Renal pelvis (tissue), 12 donors: ENCODE results near the gene ABAT. TPM values are rescaled to one million over a fixed set of nuclear protein-coding genes. Genes with fewer than 3 reads are reported as not detected.

ENCODE experiments used
- DNase-seq: peaks from one replicate; pipeline ENCODE4 v3.0.0-alpha.2; 2013
- long read RNA-seq, 16 experiments: transcript quantifications; one replicate each; lab custom pipeline, GENCODE V29; 2026
- polyA plus RNA-seq, 3 donors: library from polyadenylated mRNA; unstranded; fragments of 120-200 nt; gene quantifications; one replicate each; pipeline ENCODE4 v1.2.1, GENCODE V29; 2013; ENCODE audit not compliant: insufficient read length in 3 of 3

Gene ABAT
- polyA plus RNA-seq = 10 to 100 TPM; 61.1 to 79.8 (median 66.7) TPM
- long read RNA-seq, donor 1, full-length matches to known transcripts = 10 of 10 reads
- long read RNA-seq, donor 1, partial matches to known transcripts = 0 of 10 reads
- long read RNA-seq, donor 1, other reads (novel, unspliced or antisense) = 0 of 10 reads
- long read RNA-seq, donor 2, full-length matches to known transcripts = 6 of 12 reads
- long read RNA-seq, donor 2, partial matches to known transcripts = 6 of 12 reads
- long read RNA-seq, donor 2, other reads (novel, unspliced or antisense) = 0 of 12 reads
- long read RNA-seq, donor 3, full-length matches to known transcripts = 10 of 10 reads
- long read RNA-seq, donor 3, partial matches to known transcripts = 0 of 10 reads
- long read RNA-seq, donor 3, other reads (novel, unspliced or antisense) = 0 of 10 reads
- long read RNA-seq, donor 4, full-length matches to known transcripts = 6 of 6 reads
- long read RNA-seq, donor 4, partial matches to known transcripts = 0 of 6 reads
- long read RNA-seq, donor 4, other reads (novel, unspliced or antisense) = 0 of 6 reads
- long read RNA-seq, donor 5, full-length matches to known transcripts = 2 of 2 reads
- long read RNA-seq, donor 5, partial matches to known transcripts = 0 of 2 reads
- long read RNA-seq, donor 5, other reads (novel, unspliced or antisense) = 0 of 2 reads
- long read RNA-seq, donor 6, full-length matches to known transcripts = 12 of 19 reads
- long read RNA-seq, donor 6, partial matches to known transcripts = 7 of 19 reads
- long read RNA-seq, donor 6, other reads (novel, unspliced or antisense) = 0 of 19 reads
- long read RNA-seq, donor 7, full-length matches to known transcripts = 10 of 10 reads
- long read RNA-seq, donor 7, partial matches to known transcripts = 0 of 10 reads
- long read RNA-seq, donor 7, other reads (novel, unspliced or antisense) = 0 of 10 reads
- long read RNA-seq, donor 8, partial matches to known transcripts = 0 of 1 reads
- long read RNA-seq, donor 8, other reads (novel, unspliced or antisense) = 0 of 1 reads
- long read RNA-seq, donor 9, full-length matches to known transcripts = 13 of 198 reads
- long read RNA-seq, donor 9, partial matches to known transcripts = 185 of 198 reads
- long read RNA-seq, donor 9, other reads (novel, unspliced or antisense) = 0 of 198 reads
- long read RNA-seq, donor 10, full-length matches to known transcripts = 11 of 23 reads
- long read RNA-seq, donor 10, partial matches to known transcripts = 12 of 23 reads
- long read RNA-seq, donor 10, other reads (novel, unspliced or antisense) = 0 of 23 reads
- long read RNA-seq, donor 11, full-length matches to known transcripts = 8 of 69 reads
- long read RNA-seq, donor 11, partial matches to known transcripts = 61 of 69 reads
- long read RNA-seq, donor 11, other reads (novel, unspliced or antisense) = 0 of 69 reads
- long read RNA-seq, donor 12, full-length matches to known transcripts = 17 of 17 reads
- long read RNA-seq, donor 12, partial matches to known transcripts = 0 of 17 reads
- long read RNA-seq, donor 12, other reads (novel, unspliced or antisense) = 0 of 17 reads
- long read RNA-seq, donor 13, full-length matches to known transcripts = 2 of 51 reads
- long read RNA-seq, donor 13, partial matches to known transcripts = 49 of 51 reads
- long read RNA-seq, donor 13, other reads (novel, unspliced or antisense) = 0 of 51 reads
- long read RNA-seq, donor 14 = 0 reads
- long read RNA-seq, donor 15 = 0 reads
- long read RNA-seq, donor 16, full-length matches to known transcripts = 9 of 9 reads
- long read RNA-seq, donor 16, partial matches to known transcripts = 0 of 9 reads
- long read RNA-seq, donor 16, other reads (novel, unspliced or antisense) = 0 of 9 reads

GRCh38 chr16:8674413-8675022 is at the start of gene ABAT:
Gene ABAT (plus strand): TSS chr16:8674617. CDS start chr16:8735740, 61,123 bp downstream.
- DNase-seq = peak; percentile 89

DNA sequence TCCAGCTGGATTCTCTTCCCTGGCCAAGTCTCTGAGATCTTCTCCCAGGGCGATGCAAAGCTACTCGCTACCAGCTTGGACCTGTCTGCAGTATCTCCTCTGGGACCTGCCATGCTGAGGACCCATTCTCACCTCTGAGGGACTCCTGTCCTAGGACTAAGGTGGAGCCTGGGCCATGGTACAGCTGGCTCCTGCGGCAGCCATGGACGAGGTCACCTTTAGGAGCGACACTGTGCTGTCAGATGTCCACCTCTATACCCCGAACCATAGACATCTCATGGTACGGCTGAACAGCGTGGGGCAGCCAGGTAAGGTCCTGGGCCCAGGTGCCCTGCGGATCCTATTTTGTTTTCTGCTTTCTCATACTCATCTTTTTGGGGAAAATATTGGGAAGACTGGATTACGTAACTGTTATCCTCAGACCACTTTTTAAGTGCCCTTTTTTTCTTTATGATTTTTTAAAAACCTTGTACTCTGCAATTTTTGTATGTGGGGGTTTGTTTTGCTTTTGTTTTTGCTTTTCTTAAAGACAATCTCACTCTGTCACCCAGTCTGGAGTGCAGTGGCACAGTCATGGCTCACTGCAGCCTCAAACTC is 48.8 kb upstream of the ABAT start:
- DNase-seq = no peak

DNA sequence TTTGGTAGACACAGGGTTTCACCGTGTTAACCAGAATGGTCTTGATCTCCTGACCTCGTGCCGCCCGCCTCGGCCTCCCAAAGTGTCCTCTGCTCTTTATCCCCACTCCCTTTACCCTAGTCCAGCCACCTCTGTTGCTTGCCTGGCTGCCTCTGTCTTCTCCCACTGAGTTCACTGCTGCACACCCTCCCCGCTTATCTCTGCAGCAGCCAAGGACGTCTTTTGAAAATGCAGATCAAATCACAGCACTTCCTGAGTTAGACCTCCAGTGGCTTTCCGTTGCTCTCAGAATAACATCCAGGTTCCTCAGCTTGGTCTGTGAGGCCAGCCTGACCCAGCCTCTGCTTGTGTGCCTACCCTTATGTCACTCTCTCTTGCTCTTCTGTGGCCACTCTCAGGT is 47.5 kb upstream of the ABAT start:
- DNase-seq = no peak

DNA sequence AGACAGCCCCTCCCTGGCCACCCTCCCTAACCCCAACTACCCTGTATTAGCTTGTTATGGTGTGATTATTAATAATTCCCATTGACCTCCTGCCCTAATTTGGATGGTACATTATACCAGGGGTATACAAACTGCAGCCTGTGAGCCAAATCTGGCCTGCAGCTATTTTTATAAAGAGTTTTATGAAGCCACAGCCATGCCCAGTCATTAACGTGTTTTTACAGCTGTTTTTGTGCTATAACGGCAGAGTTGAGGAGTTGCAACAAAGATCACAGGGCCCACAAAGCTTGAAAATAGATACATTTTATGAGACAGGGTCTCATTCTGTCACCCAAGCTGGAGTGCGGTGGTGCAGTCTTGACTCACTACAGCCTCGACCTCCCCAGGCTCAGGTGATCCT is 47.0 kb upstream of the ABAT start:
- DNase-seq = no peak

GRCh38 chr16:8628981-8629725 is 45.3 kb upstream of the ABAT start:
- no peak for DNase-seq

GRCh38 chr16:8630255-8630953 is 44.0 kb upstream of the ABAT start:
- DNase-seq = no peak

DNA sequence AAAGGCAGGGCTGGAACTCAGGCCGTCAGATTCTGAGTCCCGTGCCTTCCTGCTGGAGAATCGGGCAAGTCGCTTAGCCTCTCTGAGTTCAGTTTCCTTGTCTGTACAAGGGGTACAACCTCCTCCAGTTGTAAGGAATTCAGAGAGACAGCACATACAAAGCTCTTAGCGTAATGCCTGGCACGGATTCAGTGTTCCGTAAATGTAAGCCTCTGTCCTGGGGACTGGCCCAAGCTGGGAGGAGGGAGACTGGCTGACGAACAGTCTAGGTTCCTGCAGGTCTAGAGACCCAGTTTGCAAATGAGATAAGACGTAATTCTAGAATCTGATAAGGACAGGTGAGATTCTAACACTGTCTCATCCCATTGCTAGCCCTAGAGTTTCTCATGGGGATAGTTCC is 43.0 kb upstream of the ABAT start:
- no peak for DNase-seq

- no peak for DNase-seq
Observed at GRCh38 chr16:8631818-8632465, 42.5 kb upstream of the ABAT start.

DNA sequence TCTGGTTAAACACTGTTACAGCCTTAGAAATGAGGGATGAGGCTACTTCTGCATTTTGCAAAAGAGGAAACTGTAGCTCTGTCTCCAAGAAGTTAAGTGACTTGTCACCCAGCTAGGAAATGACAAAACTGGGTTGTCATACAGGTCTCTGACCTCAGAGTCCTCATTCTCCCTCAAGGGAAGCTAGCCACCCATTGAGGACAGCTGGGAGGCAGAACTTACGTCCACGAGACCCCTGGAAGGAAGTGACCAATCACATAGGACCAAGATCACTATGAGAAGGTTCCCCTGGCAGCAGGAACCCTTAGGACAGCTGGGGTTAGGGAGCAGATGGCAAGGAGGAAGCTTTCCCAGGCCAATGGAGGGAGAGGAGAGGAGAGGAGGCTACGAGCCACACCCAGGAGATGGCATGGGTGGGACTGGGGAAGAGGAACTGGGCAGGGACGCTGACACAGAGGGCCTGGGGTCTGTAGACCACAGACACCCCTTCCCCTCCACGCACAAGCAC is 41.7 kb upstream of the ABAT start:
- no peak for DNase-seq

DNA sequence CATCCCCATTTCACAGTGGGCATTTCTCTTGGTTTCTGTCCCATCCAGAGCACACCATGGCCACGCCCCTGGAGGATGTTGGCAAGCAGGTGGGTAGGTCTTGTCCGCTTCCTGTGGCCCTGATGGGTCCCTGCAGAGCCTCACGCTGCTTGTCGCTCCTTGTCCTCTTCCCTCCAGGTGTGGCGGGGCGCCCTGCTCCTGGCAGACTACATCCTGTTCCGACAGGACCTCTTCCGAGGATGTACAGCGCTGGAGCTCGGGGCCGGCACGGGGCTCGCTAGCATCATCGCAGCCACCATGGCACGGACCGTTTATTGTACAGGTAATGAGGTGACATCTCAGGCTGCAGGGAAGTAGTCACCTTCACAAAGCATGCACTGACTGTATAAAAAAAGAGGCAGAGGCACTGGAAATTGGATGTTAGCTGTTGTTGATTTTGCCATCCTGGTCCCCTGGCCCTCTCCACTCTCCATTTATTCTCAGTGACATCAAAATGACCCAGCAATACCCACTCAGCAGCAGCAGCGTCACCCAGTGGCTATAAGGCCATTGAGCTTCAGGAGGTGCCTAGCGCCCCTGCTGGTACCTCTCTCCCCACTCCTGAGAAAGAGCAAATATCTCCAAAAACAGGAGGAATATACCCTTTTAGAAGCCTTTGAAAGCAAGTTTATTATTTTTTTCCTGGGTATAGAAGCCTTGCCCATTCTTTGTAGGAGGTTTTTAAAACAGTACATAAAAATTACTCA is 39.3 kb upstream of the ABAT start:
- DNase-seq = no peak

DNA sequence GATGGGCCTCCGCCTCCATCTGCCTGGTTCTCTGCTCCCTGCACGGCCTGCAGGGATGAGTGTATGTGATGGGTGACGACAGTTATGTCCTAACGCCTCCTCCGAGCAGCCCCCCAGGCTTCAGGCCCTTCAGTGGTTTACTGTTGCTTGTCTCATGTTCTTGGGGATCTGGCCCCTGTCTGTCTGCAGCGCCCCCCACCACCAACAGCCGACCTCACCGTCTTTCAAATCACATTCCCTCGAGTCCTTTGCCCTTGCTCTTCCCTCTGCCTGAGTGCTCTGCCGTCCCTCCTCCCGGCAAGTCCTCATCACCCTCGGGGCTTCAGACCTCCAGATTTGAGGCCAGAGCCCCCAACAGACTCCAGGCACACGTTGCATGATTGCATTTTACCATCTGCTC is 34.7 kb upstream of the ABAT start:
- DNase-seq = no peak

DNA sequence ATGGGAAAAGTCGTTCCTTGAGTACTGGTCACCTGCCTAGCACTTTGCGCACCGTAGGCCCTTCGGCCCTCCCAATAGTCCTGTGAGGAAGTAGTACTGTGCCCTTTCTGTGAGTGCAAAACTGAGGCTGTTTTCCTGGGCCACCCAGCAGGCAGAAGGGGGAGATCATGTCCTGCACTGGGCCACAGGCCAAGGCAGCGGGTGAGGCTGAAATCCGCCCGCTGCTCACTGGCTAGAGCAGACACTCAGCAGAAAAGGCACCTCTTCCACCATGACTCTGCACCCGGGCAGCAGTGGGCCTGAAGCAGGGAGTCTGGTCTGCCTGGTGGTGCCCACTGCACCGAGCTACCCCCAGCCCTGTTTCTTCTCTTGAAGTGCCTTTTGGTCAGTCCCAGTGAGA is 32.7 kb upstream of the ABAT start:
- no peak for DNase-seq

GRCh38 chr16:8642146-8642545 is 32.3 kb upstream of the ABAT start:
- DNase-seq = no peak

DNA sequence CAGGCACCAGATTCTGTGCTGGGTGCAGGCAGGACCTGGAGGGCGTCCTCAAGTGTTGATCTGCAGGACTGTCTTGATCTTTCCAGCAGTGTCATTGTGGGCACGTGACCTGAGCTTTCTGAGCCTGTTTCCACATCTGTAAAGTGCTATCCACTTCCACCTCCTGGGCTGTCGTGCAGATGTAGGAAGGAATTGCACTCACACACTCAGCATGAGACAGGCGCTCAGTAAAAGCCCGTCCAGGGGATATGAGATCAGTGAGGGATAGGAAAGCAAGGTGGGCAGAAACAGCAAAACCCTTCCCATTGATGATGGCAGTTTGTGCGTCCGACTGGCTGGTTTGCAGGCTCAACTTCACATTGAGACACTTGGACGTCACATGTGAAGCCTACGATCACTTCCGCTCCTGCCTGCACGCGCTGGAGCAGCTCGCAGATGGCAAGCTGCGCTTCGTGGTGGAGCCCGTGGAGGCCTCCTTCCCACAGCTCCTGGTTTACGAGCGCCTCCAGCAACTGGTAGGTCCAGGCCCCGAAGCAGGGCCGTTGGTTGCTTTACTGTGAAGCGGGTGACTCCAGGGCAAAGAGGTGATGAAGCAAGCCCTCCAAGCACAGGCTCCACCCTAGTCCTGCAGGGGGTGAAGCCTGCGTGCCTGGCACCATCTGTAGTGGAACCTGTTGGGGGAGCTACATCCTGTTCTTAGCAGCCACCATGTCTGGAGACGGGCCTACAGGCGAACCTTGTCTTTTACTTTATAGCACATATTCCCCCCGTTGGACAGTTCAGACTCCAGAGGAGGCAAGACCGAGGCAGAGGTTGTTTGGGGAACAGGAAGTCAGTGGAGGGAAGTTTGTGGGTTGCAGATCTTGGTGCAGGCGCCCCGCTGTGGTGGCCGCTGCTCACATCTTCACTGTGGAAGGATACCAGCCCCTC is 29.9 kb upstream of the ABAT start:
- no peak for DNase-seq

GRCh38 chr16:8645141-8645521 is 29.3 kb upstream of the ABAT start:
- DNase-seq = no peak

GRCh38 chr16:8645831-8646230 is 28.6 kb upstream of the ABAT start:
- no peak for DNase-seq
